Activated gamma-delta T cell treated with anti-CD3 and anti-CD28 coated beads, Interleukin-2, amount 50 U/mL, for 16 hours (primary cell): Measurements from ENCODE around the gene NKX3-2.
"Not testable (repeated sequence)": the region's sequence is repeated elsewhere in the genome, so short reads cannot be mapped to it uniquely, and the experiment has no call there.

ENCODE experiments used
- DNase-seq: peaks from one replicate; pipeline ENCODE4 v3.0.0-alpha.2; 2020; ENCODE audit warnings: low read depth

The NKX3-2 gene

GRCh38 chr4:13543839-13544605 is at the start of gene NKX3-2:
Gene NKX3-2, minus strand, starts transcription at chr4:13544508. Its CDS starts 94 bp downstream, at chr4:13544414.
- DNase-seq = no peak

GRCh38 chr4:13592220-13592619 is 47.9 kb upstream of the NKX3-2 start:
- no peak for DNase-seq

- no peak for DNase-seq
Measured at GRCh38 chr4:13590766-13591165, 46.5 kb upstream of the NKX3-2 start.

- no peak for DNase-seq
Measured at GRCh38 chr4:13588954-13589353, 44.6 kb upstream of the NKX3-2 start.

GRCh38 chr4:13584481-13584880 is 40.2 kb upstream of the NKX3-2 start:
- DNase-seq = no peak

GRCh38 chr4:13580036-13580435 is 35.7 kb upstream of the NKX3-2 start:
- no peak for DNase-seq

- no peak for DNase-seq
Measured at GRCh38 chr4:13577660-13578059, 33.4 kb upstream of the NKX3-2 start.

- DNase-seq = no peak
Measured at GRCh38 chr4:13570916-13571315, 26.6 kb upstream of the NKX3-2 start.

- no peak for DNase-seq
Measured at GRCh38 chr4:13567125-13567524, 22.8 kb upstream of the NKX3-2 start.

- DNase-seq = no peak
Measured at GRCh38 chr4:13562876-13563275, 18.6 kb upstream of the NKX3-2 start.

GRCh38 chr4:13561673-13562072 is 17.4 kb upstream of the NKX3-2 start:
- no peak for DNase-seq

- DNase-seq = not testable (repeated sequence)
Measured at GRCh38 chr4:13560111-13560510, 15.8 kb upstream of the NKX3-2 start.

- no peak for DNase-seq
Measured at GRCh38 chr4:13559413-13559812, 15.1 kb upstream of the NKX3-2 start.

GRCh38 chr4:13558881-13559280 is 14.6 kb upstream of the NKX3-2 start:
- no peak for DNase-seq

GRCh38 chr4:13555325-13555724 is 11.0 kb upstream of the NKX3-2 start:
- DNase-seq = no peak

- no peak for DNase-seq
Measured at GRCh38 chr4:13553081-13553480, 8.8 kb upstream of the NKX3-2 start.

GRCh38 chr4:13548984-13549546 is 4.8 kb upstream of the NKX3-2 start:
- DNase-seq = peak; percentile 72

- no peak for DNase-seq
Measured at GRCh38 chr4:13548059-13548983, 4.0 kb upstream of the NKX3-2 start.

GRCh38 chr4:13547485-13548041 is 3.3 kb upstream of the NKX3-2 start:
- no peak for DNase-seq

- DNase-seq = no peak
Measured at GRCh38 chr4:13546941-13547484, 2.7 kb upstream of the NKX3-2 start.

- DNase-seq = no peak
Measured at GRCh38 chr4:13546142-13546940, 2.0 kb upstream of the NKX3-2 start.
